ENCODE data around the gene LPP. TPM values are rescaled to one million over a fixed set of nuclear protein-coding genes. Genes with fewer than 3 reads are reported as not detected.

Gene LPP
- total RNA-seq, 1 experiment from 2014 or later: 54.0 TPM

DNA sequence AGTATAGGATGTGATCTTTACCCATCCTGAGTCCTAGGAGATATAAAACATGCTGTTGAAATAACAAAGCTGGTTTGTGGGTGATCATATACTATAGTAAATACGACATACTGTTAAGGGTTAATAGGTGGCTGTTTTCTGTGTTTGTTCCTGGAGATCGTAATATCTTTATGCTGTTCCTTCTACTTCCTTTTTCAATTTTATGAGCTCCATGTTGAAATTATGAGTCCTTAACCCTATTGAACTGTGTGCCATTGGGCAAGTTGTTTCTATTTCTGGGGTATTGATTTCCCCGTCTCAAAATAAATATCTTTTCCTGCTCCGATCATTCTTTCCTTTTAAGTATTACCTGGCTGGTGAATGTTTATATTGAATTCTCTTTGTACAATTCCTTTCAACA, 115.1 kb downstream of the LPP start:
- intact Hi-C loops (cut with micrococcal nuclease): no loop called here
- Histone ChIP-seq H3K9ac (ENCODE audit: low read length) (no peak overlapping the region), H3K79me2 (ENCODE audit: insufficient read depth, low read length) (peaks cover 9% of the 10 kb centered on the region; the same call in 1 of the 2 replicates), H3K36me3 (ENCODE audit: control insufficient read depth in 1 of 2, insufficient read depth in 2 of 2, low read length in 2 of 2) (no peaks in the 10 kb centered on the region), H2AFZ (ENCODE audit: low read depth, low read length, poor library complexity, severe bottlenecking) (no peak overlapping the region), H3K4me1 (ENCODE audit: control insufficient read depth in 1 of 2, insufficient read depth in 2 of 2, low read length in 2 of 2) (peaks cover 21 to 71% of the 10 kb centered on the region in 2 experiments), H3K27ac (ENCODE audit: low read depth, low read length) (no peak overlapping the region), H3K4me2 (ENCODE audit: low read length) (no peak overlapping the region), H3K27me3 (ENCODE audit: insufficient read depth, low read length) (no peaks in the 10 kb centered on the region), H3K4me3 (replicated peaks in 1 of 2; ENCODE audit: low read depth in 1 of 2, low read length in 2 of 2) (no peak overlapping the region), H3K9me2 (ENCODE audit: insufficient read depth) (no peaks in the 10 kb centered on the region), H3K9me3 (ENCODE audit: control insufficient read depth in 1 of 2, insufficient read depth in 1 of 2, low read depth in 1 of 2, low read length in 2 of 2) (no peaks in the 10 kb centered on the region), H4K20me1 (ENCODE audit: insufficient read depth) (no peaks in the 10 kb centered on the region)
- CTCF ChIA-PET: no interaction called here
- RAD21 ChIA-PET (ENCODE audit: low non-redundant PET in 1 of 2, low total read pairs in 2 of 2, uncharacterized antibody in 2 of 2, unreplicated experiment in 2 of 2): interaction anchor here in 1 of 2 experiments (0.7 kb wide), 1 partner anchor 151 kb away, joined by 5 read pairs; no protein-coding TSS in a partner anchor
- POLR2A ChIA-PET: interaction anchor here (0.6 kb wide), 1 partner anchor 130 kb away, joined by 3 read pairs; no protein-coding TSS in a partner anchor
- ATAC-seq: no peak
- DNase-seq (ENCODE audit: low read depth, low spot score): no peak
- BruUV-seq (replicated peaks): no TSS peak
- no peak for TF ChIP-seq RAD21 (IDR thresholded peaks at IDR 0.05; ENCODE audit: low read depth)
- no peak for TF ChIP-seq ZFX (IDR thresholded peaks at IDR 0.05)
- TF ChIP-seq EZH2 (IDR thresholded peaks at IDR 0.05): no peak
- TF ChIP-seq YY1 (IDR thresholded peaks at IDR 0.05; ENCODE audit: extremely low read depth, insufficient replicate concordance, low read depth, low read length): no peak
- no peak for TF ChIP-seq ATF3 (IDR thresholded peaks at IDR 0.05)
- TF ChIP-seq SP1 (IDR thresholded peaks at IDR 0.05; ENCODE audit: low read depth): no peak
- TF ChIP-seq ELF1 (IDR thresholded peaks at IDR 0.05; ENCODE audit: borderline replicate concordance, low read depth): no peak
- TF ChIP-seq ZNF274 (IDR thresholded peaks at IDR 0.05; ENCODE audit: low read depth, low read length): no peak

DNA sequence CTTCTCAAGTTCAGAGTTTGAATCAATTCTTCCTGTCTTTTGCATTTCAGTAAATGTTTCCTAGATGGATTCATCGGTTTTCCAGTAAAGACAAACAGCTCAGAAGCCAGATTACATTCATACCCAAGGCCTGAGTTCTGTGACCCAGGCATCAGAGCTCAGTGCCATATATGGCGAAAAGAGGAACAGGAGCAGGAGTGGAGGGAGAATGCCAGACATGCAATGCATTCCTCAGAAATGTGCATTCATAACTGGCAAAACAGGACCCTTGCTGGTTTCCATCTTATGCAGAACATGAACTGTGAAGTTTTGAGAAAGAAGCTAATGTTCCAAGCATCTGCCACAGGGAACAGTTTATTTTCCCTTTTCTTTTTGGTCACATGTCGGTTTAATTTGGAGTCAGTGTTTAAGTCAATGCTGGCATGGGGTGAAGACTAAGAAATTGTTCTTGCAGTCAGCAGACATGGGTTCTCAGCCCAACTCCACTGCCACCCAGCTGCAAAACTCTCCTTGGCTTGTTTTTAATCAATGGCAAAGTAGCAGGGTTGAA, 116.5 kb downstream of the LPP start:
- ChIA-PET RAD21 (ENCODE audit: low non-redundant PET in 1 of 2, low total read pairs in 2 of 2, uncharacterized antibody in 2 of 2, unreplicated experiment in 2 of 2) (no interaction called here), POLR2A (no interaction called here), CTCF (no interaction called here)
- peaks cover 21 to 64% of the 10 kb centered on the region in 2 experiments for H3K4me1 ChIP-seq (ENCODE audit: control insufficient read depth in 1 of 2, insufficient read depth in 2 of 2, low read length in 2 of 2)
- no peaks in the 10 kb centered on the region for H3K9me2 ChIP-seq (ENCODE audit: insufficient read depth)
- no peak overlapping the region for H2AFZ ChIP-seq (ENCODE audit: low read depth, low read length, poor library complexity, severe bottlenecking)
- peak overlapping the region; percentile 29 for H3K4me2 ChIP-seq (ENCODE audit: low read length)
- H3K9me3 ChIP-seq (ENCODE audit: control insufficient read depth in 1 of 2, insufficient read depth in 1 of 2, low read depth in 1 of 2, low read length in 2 of 2): no peaks in the 10 kb centered on the region
- no peaks in the 10 kb centered on the region for H3K36me3 ChIP-seq (ENCODE audit: control insufficient read depth in 1 of 2, insufficient read depth in 2 of 2, low read length in 2 of 2)
- no peaks in the 10 kb centered on the region for H4K20me1 ChIP-seq (ENCODE audit: insufficient read depth)
- peaks cover 9% of the 10 kb centered on the region; the same call in 1 of the 2 replicates for H3K79me2 ChIP-seq (ENCODE audit: insufficient read depth, low read length)
- ATAC-seq (peak; percentile 66; the same call in 1 of the 2 replicates), DNase-seq (ENCODE audit: low read depth, low spot score) (no peak)
- no peak overlapping the region for H3K27ac ChIP-seq (ENCODE audit: low read depth, low read length)
- H3K4me3 ChIP-seq (replicated peaks in 1 of 2; ENCODE audit: low read depth in 1 of 2, low read length in 2 of 2): no peak overlapping the region
- BruUV-seq (replicated peaks): no TSS peak
- 0 out of 2 replicates have a peak overlapping the region, but pooled peaks have one; percentile 9 for H3K9ac ChIP-seq (ENCODE audit: low read length)
- H3K27me3 ChIP-seq (ENCODE audit: insufficient read depth, low read length): no peaks in the 10 kb centered on the region
- peak; percentile 91 for TF ChIP-seq SRF (IDR thresholded peaks at IDR 0.05; ENCODE audit: low read depth)
- no peak for TF ChIP-seq JUND (IDR thresholded peaks at IDR 0.05)
- intact Hi-C loops (cut with micrococcal nuclease): no loop called here
